ENCODE results near the gene CATSPERZ.
A peak's percentile ranks its signal among the peaks of the same experiment; 100 is the strongest.
"Not testable (repeated sequence)": the region's sequence is repeated elsewhere in the genome, so short reads cannot be mapped to it uniquely, and the experiment has no call there.

CATSPERZ gene

DNA sequence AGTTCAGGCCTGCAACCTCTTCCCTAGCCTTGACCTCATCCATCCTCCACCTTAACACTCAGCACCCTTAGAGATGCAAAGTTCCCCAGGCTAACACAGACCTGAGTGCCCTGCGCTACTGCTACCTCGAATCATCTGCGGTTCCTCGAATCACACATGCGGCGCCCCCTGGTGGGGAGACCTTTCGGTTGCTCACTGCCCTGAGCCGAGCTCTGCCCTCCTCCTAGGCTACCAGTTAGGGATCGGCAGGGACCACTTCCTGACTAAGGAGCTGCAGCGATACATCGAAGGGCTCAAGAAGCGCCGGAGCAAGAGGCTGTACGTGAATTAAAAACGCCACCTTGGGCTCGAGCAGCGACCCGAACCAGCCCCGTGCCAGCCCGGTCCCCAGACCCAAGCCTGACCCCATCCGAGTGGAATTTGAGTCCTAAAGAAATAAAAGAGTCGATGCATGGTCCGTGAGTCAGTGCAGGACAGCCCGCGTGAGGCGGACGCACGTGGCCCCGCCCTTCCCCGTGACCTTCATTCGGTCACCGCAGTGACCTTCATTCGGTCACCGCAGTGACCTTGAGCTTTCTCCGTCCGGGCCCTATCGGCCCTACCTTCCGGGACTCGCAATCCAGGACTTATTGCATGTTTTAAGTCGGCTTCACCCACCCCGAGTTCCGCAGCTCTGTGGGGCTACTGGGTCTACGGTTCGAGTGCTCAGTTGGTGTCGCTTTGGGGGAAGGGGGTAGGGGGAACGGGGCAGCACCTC is 4.3 kb downstream of the CATSPERZ start:
- peak; percentile 93 for DNase-seq

DNA sequence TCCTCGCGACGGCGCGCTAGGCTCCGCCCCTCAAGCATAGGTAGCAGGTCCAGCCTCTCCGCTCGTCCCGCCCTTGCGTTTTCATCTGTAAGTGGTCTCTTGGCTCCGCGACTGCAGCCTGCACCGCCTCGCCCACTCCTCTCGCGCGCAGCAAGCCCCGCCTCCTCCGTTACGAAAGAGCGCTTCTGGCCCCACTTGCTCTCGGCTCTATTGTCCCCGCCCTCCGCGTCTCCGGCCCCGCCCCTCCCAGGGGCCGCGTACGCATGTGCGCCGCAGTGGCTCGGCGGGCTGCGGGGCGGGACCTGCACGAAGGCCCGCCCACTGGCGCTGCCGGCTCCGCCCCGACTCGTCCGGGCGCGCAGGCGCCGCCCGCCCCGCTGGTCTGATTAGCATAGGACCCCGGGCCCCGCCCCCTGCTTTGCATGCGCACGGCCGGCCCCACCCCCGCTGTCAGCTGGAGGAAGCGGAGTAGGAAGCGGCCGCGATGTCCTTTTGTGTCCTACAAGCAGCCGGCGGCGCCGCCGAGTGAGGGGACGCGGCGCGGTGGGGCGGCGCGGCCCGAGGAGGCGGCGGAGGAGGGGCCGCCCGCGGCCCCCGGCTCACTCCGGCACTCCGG is 5.0 kb downstream of the CATSPERZ start, which contains the start of gene ESRRA:
Gene ESRRA, plus strand, starts transcription at position 450 of the 616 bp plus-strand sequence. CDS start 1,656 bp downstream, outside the sequence.
- peak; percentile 99 for DNase-seq

DNA sequence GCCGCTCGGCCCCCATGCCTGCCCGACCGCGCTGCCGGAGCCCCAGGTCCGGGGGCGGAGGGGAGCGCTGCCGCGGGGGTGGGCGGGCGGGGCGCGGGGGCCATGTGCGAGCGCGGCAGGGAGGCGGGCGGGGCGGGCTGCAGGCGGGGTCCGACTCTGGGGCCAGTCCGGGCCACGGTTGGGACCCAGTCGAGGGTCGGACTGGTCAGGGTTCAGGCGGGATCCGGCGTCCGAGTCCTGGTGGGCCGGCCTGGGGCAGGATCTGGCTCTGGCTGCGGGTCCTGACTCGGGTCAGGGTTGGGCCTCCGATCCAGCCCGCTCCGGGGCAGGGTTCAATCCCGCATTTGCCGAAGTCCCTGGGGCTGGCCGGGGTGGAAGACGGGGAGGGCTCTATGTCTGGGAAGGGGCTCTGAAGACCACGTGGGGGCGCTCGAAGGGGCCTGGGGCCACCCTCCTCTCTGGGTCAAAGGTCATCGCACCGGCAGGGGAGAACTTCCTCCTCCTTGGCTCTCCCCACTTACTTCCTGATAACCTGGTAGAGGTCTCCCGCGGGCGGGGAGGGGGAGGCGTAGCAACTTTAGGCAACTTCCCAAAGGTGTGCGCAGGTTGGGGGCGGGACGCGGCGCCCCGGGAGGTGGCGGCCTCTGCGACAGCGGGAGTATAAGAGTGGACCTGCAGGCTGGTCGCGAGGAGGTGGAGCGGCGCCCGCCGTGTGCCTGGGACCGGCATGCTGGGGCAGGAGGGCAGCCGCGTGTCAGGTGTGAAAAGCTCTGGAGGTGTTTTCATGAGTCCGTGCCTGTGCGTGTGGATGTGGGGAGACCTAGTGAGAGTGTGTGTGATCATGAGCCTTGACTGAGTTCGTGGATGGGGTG is 5.8 kb downstream of the CATSPERZ start:
- peak; percentile 61 for DNase-seq

DNA sequence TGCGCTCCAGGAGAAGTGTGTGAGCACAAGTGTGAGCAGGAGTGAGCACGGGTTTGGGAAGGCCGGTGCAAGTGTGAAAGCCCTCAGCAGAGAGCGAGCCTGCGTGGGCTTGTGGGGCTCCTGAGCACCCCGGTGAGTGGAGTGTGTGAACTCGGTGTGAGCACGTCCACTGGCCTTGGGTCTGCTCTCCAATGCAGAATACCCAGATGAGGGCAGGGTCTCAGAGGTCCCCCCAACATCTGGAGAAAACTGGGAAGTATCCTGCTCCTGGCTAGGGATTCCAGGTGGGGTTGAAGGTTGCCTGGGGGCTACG is 6.4 kb downstream of the CATSPERZ start:
- DNase-seq = no peak

DNA sequence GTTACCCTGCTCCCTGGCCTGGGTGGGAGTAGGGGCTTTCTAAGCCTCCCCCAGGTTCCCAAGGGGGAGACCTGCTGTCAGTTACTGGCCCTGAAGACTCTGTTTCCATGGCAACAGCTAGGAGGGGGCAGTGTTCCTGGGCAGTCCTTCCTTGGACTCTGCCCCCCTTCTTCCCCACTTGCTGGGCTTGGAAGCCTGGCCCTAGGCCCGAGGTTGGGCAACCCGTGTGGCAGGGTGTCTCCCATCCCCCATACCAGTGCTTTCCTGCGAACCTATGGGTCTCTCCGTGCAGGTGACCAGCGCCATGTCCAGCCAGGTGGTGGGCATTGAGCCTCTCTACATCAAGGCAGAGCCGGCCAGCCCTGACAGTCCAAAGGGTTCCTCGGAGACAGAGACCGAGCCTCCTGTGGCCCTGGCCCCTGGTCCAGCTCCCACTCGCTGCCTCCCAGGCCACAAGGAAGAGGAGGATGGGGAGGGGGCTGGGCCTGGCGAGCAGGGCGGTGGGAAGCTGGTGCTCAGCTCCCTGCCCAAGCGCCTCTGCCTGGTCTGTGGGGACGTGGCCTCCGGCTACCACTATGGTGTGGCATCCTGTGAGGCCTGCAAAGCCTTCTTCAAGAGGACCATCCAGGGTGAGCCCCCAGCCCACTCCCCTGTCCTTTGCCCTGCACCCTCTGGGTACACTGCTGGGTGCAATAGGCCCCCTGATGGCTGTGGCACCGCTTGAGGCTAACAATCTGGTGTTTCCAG is 6.9 kb downstream of the CATSPERZ start:
- no peak for DNase-seq

DNA sequence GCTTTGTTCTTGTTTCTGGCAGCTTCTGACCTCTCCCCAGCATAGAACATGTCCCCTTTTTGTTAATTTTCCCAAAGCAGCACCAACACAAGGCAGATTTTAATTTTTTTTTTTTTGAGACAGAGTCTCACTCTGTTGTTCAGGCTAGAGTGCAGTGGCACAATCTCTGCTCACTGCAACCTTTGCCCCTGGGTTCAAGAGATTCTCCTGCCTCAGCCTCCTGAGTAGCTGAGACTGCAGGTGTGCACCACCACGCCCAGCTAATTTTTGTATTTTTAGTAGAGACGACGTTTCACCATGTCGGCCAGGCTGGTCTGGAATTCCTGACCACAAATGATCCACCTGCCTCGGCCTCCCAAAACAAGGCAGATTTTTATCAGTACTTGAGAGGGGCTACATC is 7.6 kb downstream of the CATSPERZ start:
- DNase-seq = not testable (repeated sequence)

DNA sequence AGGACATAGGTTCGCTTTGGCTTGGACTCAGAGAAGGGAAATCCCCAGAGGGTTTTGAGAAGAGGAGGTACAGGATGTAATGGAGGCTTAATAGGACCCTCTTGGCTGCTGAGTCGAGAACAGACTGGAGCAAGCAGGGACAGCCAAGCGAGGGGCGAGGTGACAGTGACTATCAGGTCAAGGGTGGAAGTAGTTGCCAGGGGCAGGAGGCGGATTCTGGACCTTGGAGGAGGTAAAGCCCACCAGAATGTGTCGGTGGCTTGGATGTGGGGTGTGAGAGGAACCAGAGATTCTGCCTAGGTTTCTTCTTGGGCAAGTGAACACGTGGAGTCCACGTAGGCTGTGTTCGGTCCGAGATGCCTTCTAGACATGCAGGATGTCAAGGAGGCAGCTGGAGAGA is 12.8 kb downstream of the CATSPERZ start:
- no peak for DNase-seq

DNA sequence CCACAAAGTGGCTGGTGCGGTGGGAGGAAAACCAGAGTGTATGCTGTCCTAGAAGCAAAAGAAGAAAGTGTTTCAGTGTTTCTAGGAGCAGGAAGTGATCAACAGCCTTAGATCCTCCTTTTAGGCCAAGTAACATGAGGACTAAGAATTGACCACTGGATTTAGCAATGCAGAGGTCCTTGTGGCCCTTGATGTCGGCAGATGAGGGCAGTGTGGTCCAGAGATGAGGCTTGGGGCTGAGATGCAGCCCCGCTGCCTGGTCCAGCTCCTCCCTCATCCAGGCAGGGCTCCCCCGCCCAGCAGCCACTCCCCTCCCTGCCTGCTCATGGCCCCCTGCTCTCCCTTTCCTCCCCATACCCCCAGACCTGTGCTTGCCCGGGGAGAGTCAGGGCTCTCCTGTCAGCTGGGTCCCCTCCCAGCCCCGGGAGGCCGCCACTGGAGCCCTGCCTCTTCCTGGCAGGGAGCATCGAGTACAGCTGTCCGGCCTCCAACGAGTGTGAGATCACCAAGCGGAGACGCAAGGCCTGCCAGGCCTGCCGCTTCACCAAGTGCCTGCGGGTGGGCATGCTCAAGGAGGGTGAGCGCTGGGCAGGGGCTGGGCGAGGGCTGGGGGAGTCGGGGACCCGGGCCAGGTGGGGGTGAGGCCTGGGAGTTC is 13.5 kb downstream of the CATSPERZ start:
- DNase-seq = no peak

DNA sequence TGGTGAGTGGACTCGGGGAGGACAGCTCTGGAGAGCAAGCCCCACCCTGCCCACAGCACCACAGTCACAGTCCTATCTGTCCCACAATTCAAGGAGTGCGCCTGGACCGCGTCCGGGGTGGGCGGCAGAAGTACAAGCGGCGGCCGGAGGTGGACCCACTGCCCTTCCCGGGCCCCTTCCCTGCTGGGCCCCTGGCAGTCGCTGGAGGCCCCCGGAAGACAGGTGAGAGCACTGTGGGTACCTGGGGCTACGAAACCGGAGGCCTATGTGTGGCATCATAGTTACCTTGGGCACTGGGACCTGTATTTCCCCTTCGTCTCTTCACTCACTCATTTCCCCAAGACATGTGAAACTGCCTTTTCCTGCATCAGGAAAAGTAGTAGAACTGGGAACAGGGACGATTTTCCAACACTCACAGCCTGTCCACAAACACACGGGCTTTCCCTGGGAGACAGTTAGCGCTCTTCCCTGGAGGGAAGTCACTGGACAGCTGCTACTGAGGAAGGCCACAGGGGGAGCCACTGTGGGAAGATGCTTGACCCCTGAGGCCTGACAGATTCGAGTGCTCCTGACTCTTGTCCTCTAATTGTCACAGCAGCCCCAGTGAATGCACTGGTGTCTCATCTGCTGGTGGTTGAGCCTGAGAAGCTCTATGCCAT is 14.1 kb downstream of the CATSPERZ start:
- DNase-seq = no peak

DNA sequence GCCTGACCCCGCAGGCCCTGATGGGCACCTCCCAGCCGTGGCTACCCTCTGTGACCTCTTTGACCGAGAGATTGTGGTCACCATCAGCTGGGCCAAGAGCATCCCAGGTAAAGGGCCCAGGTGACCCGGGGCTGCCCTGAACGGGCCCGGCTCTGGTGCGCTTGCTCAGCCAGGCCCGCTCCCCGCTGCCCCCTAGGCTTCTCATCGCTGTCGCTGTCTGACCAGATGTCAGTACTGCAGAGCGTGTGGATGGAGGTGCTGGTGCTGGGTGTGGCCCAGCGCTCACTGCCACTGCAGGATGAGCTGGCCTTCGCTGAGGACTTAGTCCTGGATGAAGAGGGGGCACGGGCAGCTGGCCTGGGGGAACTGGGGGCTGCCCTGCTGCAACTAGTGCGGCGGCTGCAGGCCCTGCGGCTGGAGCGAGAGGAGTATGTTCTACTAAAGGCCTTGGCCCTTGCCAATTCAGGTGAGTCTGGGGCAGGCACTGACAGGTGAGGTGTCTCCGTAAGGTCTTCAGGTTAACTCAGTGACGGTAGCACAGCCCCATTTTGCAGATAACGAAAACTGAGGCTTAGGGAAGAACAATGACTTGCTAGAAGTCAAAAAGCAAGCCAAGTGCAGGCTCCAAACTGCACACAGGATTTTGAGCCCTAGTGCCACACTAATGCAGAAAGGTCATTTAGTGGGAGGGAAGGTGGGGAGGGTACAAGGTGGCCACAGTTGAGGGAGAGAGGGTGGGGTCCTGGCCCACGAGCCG is 14.8 kb downstream of the CATSPERZ start:
- DNase-seq = no peak

DNA sequence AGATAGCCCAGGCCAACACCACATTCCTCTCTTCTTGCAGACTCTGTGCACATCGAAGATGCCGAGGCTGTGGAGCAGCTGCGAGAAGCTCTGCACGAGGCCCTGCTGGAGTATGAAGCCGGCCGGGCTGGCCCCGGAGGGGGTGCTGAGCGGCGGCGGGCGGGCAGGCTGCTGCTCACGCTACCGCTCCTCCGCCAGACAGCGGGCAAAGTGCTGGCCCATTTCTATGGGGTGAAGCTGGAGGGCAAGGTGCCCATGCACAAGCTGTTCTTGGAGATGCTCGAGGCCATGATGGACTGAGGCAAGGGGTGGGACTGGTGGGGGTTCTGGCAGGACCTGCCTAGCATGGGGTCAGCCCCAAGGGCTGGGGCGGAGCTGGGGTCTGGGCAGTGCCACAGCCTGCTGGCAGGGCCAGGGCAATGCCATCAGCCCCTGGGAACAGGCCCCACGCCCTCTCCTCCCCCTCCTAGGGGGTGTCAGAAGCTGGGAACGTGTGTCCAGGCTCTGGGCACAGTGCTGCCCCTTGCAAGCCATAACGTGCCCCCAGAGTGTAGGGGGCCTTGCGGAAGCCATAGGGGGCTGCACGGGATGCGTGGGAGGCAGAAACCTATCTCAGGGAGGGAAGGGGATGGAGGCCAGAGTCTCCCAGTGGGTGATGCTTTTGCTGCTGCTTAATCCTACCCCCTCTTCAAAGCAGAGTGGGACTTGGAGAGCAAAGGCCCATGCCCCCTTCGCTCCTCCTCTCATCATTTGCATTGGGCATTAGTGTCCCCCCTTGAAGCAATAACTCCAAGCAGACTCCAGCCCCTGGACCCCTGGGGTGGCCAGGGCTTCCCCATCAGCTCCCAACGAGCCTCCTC is 15.7 kb downstream of the CATSPERZ start:
- DNase-seq = not testable (repeated sequence)

DNA sequence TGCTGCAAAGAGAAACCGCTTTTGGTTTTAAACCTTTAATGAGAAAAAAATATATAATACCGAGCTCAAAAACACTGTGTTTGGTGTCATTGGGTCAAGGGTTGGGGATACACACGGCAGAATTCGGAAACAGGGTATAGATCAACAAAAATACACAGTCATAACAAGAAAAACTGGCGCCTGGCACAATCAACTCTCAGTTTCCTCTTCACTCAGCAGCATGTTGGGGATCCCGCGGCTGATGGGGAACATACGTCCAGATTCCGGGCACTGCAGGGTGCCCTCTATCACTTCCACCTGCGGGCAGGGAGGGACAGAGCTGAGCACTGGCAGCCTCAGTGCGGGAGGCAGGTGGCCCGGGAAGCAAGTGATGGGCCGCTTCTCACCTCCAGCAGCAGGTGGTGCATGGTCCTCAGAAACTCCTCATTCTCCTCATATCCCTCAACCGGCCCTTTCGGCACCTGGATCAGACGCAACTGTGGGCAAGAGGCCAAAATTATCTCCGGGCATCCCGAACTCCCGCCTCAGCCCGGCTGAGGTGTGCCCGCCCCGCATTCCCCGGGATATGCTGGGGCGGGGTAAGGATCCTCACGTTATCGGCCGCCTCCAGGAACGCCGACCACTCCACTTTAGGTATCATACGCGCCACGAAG is 16.6 kb downstream of the CATSPERZ start:
- peak; percentile 73 for DNase-seq

DNA sequence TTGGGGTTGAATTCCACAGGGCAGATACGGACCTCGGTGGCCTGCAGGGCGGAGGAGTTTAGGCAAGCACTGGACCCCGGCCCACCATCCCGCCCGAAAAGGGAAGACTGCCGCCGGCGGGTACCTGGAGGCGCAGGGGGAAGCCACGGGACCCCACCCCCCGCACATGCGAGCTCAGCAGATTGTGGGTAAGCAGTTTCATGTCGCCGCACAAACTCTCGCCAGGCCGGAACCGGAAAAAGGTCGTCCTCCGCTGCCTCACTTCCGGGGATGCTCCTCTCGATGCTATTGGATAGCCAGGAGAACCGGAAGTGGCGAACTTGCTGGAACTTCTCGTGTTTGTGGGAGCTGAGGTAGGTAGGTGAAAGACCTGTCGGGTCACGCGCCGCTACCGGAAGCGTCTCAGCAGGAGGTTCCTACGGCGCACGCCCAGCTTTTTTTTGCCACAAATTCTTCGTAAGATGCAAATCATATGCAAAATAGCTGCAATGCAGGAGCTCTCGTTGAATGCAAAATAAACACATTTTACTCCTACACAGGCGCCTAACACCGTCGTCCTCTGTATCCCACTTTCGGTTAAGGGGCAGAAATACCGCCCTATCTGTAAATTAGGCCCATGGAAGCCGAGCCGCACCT is 17.3 kb downstream of the CATSPERZ start, which contains the start of gene TRMT112:
Gene TRMT112, minus strand, starts transcription at position 235 of the 636 bp plus-strand sequence. Its CDS starts 33 bp downstream, at position 202.
- peak; percentile 98 for DNase-seq

DNA sequence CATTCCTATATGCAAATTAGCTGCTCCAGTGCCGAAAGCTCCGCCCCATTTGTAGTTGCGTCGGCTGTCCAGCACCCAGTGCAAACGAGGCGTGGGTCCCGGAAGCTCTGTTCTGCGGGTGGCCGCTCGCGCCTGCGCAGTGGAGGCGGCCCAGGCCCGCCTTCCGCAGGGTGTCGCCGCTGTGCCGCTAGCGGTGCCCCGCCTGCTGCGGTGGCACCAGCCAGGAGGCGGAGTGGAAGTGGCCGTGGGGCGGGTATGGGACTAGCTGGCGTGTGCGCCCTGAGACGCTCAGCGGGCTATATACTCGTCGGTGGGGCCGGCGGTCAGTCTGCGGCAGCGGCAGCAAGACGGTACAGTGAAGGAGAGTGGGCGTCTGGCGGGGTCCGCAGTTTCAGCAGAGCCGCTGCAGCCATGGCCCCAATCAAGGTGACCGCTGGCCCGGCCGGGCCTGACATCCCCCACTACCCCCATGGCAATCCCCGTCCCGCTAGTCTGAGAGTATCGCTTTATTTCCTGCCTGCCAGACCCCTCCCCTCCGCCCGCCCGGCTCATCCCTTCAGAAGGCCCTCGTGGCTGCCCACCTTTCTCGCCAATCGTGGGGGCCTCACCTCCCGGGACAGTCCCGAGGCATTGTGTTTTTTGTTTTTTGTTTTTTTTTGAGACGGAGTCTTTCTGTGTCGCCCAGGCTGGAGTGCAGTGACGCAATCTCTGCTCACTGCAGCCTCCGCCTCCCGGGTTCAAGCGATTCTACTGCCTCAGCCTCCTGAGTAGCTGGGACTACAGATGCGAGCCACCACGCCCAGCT is 18.0 kb downstream of the CATSPERZ start, which contains the start of gene PRDX5:
Gene PRDX5, plus strand, starts transcription at position 161 of the 805 bp plus-strand sequence. Its CDS starts 95 bp downstream, at position 256.
- DNase-seq = peak; percentile 97

DNA sequence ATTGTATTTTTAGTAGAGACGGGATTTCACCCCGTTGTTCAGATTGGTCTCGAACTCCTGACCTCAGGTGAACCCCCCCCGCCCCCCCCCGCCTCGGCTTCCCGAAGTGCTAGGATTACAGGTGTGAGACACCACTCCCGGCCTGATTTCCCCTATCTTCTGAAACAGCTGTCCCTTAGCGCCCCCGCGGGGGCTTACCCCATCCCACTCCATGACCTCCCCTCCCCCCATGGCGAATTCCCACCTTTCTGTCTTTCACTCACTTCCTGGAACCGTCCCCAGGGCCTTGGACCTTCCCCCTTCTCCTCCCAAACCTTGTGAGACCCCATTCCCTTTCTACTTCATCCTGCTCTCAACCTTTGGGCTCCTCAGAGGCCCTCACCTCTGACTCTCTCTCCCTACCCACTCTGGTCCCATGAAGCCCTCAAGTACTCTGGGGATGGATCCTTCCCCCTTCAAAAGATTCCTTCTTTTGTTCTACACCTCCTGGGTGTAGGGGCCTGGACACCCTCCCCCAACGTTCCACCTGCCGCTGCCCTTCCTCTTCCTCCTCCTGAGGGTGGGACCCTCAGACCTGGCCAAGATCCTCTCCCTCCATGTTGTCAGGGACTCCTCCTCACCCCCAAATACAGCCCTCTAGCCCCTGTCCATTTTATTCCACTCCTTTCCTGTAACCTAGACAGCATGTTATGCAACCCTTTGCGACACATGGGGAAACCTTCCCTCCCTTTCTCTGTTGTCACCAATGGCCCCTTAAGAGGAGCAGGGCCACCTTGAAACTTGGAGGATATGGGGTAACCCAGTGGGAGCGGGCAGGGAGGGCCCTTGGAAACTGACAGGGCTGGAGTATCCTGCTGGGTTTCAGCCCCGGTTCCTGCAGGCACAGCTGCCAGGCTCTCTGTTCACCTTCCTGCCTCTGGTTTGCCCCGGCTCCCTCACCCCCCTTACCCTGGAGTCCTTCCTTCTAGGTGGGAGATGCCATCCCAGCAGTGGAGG is 18.9 kb downstream of the CATSPERZ start:
- no peak for DNase-seq

DNA sequence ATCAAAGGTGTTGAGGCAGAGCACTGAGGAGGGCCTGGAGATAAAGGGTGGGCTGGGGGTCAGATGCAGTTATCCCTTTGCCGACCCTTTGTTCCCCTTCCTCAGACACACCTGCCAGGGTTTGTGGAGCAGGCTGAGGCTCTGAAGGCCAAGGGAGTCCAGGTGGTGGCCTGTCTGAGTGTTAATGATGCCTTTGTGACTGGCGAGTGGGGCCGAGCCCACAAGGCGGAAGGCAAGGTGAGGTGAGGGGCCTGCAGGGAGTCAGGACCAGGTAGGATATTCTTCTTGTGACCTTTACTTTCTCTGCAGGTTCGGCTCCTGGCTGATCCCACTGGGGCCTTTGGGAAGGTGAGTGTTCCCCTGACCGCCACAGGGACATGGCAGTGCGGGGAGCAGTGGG is 20.4 kb downstream of the CATSPERZ start:
- no peak for DNase-seq
